Osteocyte (in vitro differentiated cells): ENCODE data around the gene IGFBP3. TPM values are rescaled to one million over a fixed set of nuclear protein-coding genes. Genes with fewer than 3 reads are reported as not detected.

Experiments
- DNase-seq: peaks from one replicate; pipeline ENCODE4 v3.0.0; 2021; ENCODE audit warnings: mixed read lengths; ENCODE audit not compliant: unreplicated experiment; ENCODE audit errors: extremely low spot score
- H3K27ac Mint-ChIP-seq: one replicate; pipeline ENCODE4 v1.8.0; 2021; ENCODE audit warnings: mild to moderate bottlenecking, mixed read lengths; ENCODE audit not compliant: unreplicated experiment
- H3K27me3 Mint-ChIP-seq: one replicate; pipeline ENCODE4 v1.8.0; 2021; ENCODE audit warnings: mixed read lengths; ENCODE audit not compliant: unreplicated experiment
- H3K36me3 Mint-ChIP-seq: one replicate; pipeline ENCODE4 v1.8.0; 2021; ENCODE audit warnings: mixed read lengths; ENCODE audit not compliant: unreplicated experiment
- H3K4me1 Mint-ChIP-seq: one replicate; pipeline ENCODE4 v1.8.0; 2021; ENCODE audit warnings: mixed read lengths; ENCODE audit not compliant: unreplicated experiment
- H3K4me3 Mint-ChIP-seq: one replicate; pipeline ENCODE4 v1.8.0; 2021; ENCODE audit warnings: mild to moderate bottlenecking, moderate library complexity, mixed read lengths; ENCODE audit not compliant: unreplicated experiment
- H3K9me3 Mint-ChIP-seq: one replicate; pipeline ENCODE4 v1.8.0; 2021; ENCODE audit warnings: mixed read lengths; ENCODE audit not compliant: unreplicated experiment
- total RNA-seq: library from RNA; stranded (reverse); gene quantifications from 2 replicates; pipeline ENCODE4 v1.2.1, GENCODE V29; 2021
- TF ChIP-seq, protein P1 (sequence below): fragments of 200-600 bp; sonication (generic); IDR thresholded peaks from 2 replicates; pipeline ENCODE4 v1.5.0; 2021; ENCODE audit warnings: antibody characterized with exemption, mild to moderate bottlenecking, moderate library complexity

The IGFBP3 gene
- total RNA-seq, 1 donor from 2014 or later: 321 TPM

DNA sequence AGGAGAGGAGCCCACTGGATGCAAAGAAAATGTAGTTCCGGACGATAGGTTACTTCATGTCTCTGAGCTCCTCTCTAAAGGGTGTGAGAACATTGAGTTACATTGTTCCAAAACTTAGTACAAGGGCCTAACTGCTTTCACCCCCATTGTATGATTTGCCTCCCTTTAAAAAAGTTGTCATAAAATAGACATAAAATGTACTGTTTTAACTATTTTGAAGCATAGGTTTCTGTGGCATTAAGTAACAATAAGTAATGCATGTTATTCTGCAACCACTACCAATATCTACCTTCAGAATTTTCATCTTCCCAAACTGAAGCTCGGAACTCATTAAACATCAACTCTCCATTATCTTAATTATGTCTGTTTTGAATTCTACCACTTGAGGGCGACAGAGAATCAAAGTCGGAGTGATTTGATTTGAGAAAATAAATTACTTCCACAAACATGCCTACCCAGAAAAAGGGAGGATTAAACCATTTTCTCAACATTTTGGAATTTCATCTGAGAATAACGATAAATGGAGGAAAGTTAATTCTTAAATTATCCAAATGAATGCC lies 30.1 kb downstream of the IGFBP3 start:
- H3K27me3 Mint-ChIP-seq: no peaks in the 10 kb centered on the region
- peaks cover 42% of the 10 kb centered on the region for H3K4me1 Mint-ChIP-seq
- no peak overlapping the region for H3K4me3 Mint-ChIP-seq
- no peaks in the 10 kb centered on the region for H3K9me3 Mint-ChIP-seq
- TF ChIP-seq, protein P1, sequence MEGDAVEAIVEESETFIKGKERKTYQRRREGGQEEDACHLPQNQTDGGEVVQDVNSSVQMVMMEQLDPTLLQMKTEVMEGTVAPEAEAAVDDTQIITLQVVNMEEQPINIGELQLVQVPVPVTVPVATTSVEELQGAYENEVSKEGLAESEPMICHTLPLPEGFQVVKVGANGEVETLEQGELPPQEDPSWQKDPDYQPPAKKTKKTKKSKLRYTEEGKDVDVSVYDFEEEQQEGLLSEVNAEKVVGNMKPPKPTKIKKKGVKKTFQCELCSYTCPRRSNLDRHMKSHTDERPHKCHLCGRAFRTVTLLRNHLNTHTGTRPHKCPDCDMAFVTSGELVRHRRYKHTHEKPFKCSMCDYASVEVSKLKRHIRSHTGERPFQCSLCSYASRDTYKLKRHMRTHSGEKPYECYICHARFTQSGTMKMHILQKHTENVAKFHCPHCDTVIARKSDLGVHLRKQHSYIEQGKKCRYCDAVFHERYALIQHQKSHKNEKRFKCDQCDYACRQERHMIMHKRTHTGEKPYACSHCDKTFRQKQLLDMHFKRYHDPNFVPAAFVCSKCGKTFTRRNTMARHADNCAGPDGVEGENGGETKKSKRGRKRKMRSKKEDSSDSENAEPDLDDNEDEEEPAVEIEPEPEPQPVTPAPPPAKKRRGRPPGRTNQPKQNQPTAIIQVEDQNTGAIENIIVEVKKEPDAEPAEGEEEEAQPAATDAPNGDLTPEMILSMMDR: peak; percentile 72
- no peak for DNase-seq
- no peak overlapping the region for H3K27ac Mint-ChIP-seq
- no peaks in the 10 kb centered on the region for H3K36me3 Mint-ChIP-seq

DNA sequence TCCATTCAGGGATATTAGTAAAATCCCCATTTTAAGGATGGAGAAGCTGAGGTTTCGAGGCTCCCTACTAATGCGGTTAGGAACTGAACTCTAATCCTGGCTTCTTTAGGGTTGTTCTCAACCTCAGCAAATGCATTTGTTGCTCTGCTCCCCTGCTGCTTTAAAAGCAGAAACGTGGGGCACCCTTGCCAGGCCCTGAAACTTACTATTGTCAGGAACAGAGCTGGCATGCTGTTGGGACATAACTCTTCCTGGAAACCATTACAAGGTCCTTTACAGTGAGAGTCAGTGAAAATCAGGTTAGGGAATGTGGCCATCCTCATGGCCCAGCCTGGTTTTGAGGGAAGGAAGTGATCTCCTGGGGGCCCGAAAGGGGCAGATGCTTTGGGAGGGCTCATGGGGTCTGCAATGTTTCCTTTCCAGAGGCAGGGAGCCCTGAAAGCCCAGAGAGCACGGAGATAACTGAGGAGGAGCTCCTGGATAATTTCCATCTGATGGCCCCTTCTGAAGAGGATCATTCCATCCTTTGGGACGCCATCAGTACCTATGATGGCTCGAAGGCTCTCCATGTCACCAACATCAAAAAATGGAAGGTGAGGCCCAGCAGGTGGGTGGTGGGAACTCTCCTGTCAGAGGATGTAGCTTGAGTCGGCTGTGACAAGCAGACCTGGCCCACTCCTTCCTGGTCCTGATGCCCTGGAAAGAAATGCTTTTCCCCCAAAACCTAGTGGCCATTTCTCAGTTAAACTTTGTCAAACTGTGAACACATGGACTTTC lies 30.8 kb downstream of the IGFBP3 start:
- TF ChIP-seq, protein P1: no peak
- Mint-ChIP-seq H3K27ac (no peak overlapping the region), H3K36me3 (no peaks in the 10 kb centered on the region), H3K4me3 (no peak overlapping the region), H3K4me1 (peaks cover 49% of the 10 kb centered on the region), H3K9me3 (no peaks in the 10 kb centered on the region), H3K27me3 (no peaks in the 10 kb centered on the region)
- DNase-seq: no peak

DNA sequence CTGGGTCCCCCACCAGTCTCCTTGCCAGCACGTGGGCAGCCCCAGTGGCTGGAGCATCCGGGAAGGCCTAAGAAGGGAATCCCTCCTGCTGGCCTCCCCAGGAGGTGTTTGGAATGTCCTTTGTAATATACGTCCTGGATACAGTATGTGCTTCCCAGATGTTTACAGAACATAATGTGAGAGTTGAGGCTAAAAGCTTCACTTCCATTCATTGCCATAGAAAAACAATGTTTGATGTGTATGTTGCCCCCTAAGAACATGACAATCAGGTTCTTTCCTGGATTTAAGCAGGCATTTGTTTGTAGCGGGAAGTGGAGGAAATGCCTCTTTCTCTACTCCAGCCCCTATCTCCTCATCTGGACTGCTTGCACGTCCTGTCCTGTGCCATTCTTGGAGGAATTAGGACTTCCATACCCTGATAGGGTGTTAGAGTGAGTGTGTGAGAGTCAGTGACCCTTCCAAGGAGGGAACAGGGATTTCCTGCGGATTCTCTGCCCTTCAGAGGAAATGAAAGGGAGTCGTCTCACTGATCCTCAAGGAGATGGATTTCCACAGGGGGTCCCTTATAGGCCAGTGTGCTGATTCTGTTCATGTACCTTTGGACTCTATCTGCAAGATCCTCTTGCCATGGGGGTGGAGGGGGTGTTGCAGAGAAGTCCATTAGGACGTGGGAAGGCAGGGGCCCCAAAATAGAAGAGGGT lies 31.6 kb downstream of the IGFBP3 start:
- no peaks in the 10 kb centered on the region for H3K27me3 Mint-ChIP-seq
- peaks cover 57% of the 10 kb centered on the region for H3K4me1 Mint-ChIP-seq
- no peak for DNase-seq
- H3K9me3 Mint-ChIP-seq: no peaks in the 10 kb centered on the region
- peak overlapping the region; percentile 59 for H3K4me3 Mint-ChIP-seq
- peak overlapping the region; percentile 53 for H3K27ac Mint-ChIP-seq
- no peaks in the 10 kb centered on the region for H3K36me3 Mint-ChIP-seq
- TF ChIP-seq, protein P1: no peak

DNA sequence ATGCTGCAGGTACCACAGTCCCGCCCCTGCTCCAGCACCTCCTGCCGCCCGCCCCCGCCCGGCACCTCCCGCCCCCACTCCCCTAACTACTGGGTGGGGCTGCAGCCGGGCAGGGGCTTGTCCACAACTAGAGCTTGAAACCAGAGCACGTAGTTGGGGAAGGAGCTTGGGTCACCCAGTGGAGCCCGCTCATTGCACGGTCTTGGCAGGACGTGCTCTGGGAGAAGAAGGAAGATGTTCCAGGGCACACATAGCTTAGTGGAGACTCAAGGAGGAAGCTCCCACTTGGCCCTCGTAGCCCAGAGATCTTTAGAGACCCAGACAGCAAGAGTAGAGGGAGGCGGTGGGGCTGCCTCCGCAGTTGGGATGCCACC lies 32.1 kb downstream of the IGFBP3 start:
- Mint-ChIP-seq H3K27me3 (no peaks in the 10 kb centered on the region), H3K4me1 (peaks cover 63% of the 10 kb centered on the region), H3K36me3 (no peaks in the 10 kb centered on the region), H3K27ac (peak overlapping the region; percentile 53), H3K4me3 (peak overlapping the region; percentile 59), H3K9me3 (no peaks in the 10 kb centered on the region)
- TF ChIP-seq, protein P1: no peak
- no peak for DNase-seq
